ENCODE data around the gene C16orf96. TPM values are rescaled to one million over a fixed set of nuclear protein-coding genes. Genes with fewer than 3 reads are reported as not detected.

Gene C16orf96
- total RNA-seq, 1 donor from 2014 or later = not detected

DNA sequence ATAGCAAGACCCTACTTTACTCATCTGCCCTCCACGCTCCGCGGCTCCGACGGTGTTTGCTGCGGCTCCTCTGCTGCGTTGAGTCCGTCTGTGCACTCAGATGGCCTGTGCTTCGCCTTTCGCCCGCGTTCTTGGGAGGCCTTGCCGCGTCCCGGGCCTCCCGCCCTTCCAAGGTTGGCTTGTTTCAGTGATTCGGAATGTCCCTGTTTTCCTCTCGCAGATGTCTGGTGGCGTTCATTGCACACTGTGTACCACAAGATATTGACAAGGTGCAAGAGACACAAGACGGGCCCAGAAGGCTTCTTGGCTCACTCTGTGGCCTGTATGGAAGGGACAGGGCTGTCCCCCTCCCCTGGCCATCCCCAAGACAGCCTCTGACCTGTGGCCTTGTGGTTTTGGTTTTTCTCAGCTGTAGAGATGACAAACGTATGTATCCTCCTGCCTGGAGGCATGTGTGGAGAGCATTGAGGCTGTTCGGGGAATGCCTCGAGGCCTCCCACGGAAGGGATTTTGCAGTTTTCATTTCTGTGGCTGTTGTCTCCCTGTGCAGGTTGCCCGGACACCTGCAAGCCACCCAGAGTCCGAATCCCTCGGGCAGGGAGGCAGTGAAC, 83.9 kb downstream of the C16orf96 start:
- Histone ChIP-seq H3K27ac (no peak overlapping the region), H3K27me3 (no peaks in the 10 kb centered on the region), H3K36me3 (peaks cover 0 to 2% of the 10 kb centered on the region in 2 donors), H3K4me1 (peaks cover 44% of the 10 kb centered on the region), H3K9me3 (no peaks in the 10 kb centered on the region), H3K4me3 (no peak overlapping the region)
- DNase-seq (ENCODE audit: extremely low spot score in 2 of 2) = no peak
- intact Hi-C loops (cut with DNase I) = no loop called here
- TF ChIP-seq POLR2A (IDR thresholded peaks at IDR 0.05) = no peak
- TF ChIP-seq, protein P1, sequence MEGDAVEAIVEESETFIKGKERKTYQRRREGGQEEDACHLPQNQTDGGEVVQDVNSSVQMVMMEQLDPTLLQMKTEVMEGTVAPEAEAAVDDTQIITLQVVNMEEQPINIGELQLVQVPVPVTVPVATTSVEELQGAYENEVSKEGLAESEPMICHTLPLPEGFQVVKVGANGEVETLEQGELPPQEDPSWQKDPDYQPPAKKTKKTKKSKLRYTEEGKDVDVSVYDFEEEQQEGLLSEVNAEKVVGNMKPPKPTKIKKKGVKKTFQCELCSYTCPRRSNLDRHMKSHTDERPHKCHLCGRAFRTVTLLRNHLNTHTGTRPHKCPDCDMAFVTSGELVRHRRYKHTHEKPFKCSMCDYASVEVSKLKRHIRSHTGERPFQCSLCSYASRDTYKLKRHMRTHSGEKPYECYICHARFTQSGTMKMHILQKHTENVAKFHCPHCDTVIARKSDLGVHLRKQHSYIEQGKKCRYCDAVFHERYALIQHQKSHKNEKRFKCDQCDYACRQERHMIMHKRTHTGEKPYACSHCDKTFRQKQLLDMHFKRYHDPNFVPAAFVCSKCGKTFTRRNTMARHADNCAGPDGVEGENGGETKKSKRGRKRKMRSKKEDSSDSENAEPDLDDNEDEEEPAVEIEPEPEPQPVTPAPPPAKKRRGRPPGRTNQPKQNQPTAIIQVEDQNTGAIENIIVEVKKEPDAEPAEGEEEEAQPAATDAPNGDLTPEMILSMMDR (IDR thresholded peaks at IDR 0.05) = no peak

DNA sequence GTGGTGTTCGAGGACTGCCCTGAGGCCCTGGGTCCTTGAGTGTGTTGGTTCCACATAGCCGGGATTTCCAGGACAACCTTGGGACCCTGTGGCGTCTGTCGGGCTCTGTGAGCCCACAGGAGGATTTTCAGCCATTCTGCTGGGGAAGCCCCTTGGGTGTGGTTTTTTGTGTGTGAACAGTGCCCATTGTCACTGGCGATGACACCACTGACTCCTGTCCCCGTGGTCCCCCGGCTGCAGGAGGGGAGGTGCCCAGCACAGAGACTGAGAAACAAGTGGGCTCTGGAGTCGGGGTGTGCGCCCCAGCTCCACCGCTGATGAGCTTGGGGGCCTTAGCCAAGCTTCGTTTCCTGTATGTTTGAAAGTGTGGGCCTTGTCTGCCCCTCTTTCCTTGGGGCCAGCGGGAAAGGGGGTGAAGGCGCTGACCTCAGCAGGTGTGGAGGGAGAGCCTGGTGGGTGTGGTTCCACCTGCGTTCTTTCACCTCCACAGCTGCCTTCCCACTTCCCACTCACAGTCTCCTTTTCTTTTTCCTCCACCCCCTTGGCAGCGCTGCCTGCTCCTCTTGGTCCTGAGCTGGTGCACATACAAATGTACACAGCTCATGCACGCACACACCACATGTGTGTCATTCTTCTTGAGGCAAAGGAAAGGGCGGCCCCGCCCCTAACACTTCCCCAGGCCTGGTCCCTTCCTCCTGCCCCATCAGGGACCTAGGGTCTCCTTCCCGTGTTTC, 84.6 kb downstream of the C16orf96 start:
- TF ChIP-seq POLR2AphosphoS5 (IDR thresholded peaks at IDR 0.05; ENCODE audit: insufficient read depth in 1 of 2, low read depth in 1 of 2) (no peak), POLR2A (IDR thresholded peaks at IDR 0.05) (no peak)
- TF ChIP-seq, protein P1 (IDR thresholded peaks at IDR 0.05) = no peak
- intact Hi-C loops (cut with DNase I) = no loop called here

DNA sequence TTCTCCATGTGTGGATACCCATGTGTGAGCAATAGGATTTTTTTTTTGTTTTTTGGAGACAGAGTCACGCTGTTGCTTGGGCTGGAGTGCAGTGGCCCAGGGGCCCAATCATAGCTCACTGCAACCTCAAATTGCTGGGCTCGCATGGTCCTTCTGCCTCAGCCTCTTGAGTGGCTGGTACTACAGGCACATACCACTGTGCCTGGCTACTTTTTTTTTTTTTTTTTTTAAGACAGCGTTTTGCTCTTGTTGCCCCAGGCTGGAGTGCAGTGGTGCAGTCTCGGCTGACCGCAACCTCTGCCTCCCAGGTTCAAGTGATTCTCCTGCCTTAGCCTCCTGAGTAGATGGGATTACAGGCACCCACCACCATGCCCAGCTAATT, 85.2 kb downstream of the C16orf96 start:
- Histone ChIP-seq H3K27me3 (no peaks in the 10 kb centered on the region), H3K9me3 (no peaks in the 10 kb centered on the region), H3K4me1 (peaks cover 40% of the 10 kb centered on the region), H3K4me3 (no peak overlapping the region), H3K27ac (no peak overlapping the region), H3K36me3 (no peaks in the 10 kb centered on the region)
- DNase-seq (ENCODE audit: extremely low spot score in 2 of 2) = no peak
- intact Hi-C loops (cut with DNase I) = no loop called here
- TF ChIP-seq POLR2AphosphoS5 (IDR thresholded peaks at IDR 0.05; ENCODE audit: insufficient read depth in 1 of 2, low read depth in 1 of 2) (no peak), POLR2A (IDR thresholded peaks at IDR 0.05) (no peak)
- TF ChIP-seq, protein P1 (IDR thresholded peaks at IDR 0.05) = no peak

More for the DNA sequence above, 84.6 kb downstream of the C16orf96 start:
- no peak overlapping the region for H3K27ac ChIP-seq
- H3K4me1 ChIP-seq = peaks cover 44% of the 10 kb centered on the region
- no peaks in the 10 kb centered on the region for H3K36me3 ChIP-seq
- H3K9me3 ChIP-seq = no peaks in the 10 kb centered on the region
- H3K4me3 ChIP-seq = no peak overlapping the region
- DNase-seq (ENCODE audit: extremely low spot score in 2 of 2) = no peak
- H3K27me3 ChIP-seq = no peaks in the 10 kb centered on the region

DNA sequence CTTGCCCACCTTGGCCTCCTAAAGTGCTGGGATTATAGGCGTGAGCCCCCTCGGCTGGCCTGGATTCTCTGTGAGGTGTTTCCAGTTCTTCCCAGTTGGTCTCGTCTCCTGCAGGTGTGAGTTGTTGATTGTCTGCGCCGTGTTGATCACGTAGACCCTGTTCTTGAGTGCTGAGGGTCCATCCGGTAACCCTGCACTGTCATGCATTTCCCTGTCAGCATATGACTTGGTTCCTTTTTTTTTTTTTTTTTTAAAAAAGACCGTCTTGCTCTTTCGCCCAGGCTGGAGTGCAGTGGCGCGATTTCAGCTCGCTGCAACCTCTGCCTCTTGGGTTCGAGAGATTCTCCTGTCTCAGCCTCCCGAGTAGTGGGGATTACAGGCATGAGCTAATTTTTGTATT, 85.8 kb downstream of the C16orf96 start:
- Histone ChIP-seq H3K27ac (no peak overlapping the region), H3K36me3 (no peaks in the 10 kb centered on the region), H3K4me1 (peaks cover 34% of the 10 kb centered on the region), H3K9me3 (no peaks in the 10 kb centered on the region), H3K4me3 (no peak overlapping the region), H3K27me3 (no peaks in the 10 kb centered on the region)
- DNase-seq (ENCODE audit: extremely low spot score in 2 of 2) = no peak
- intact Hi-C loops (cut with DNase I) = no loop called here
- TF ChIP-seq POLR2A (IDR thresholded peaks at IDR 0.05) (no peak), POLR2AphosphoS5 (IDR thresholded peaks at IDR 0.05; ENCODE audit: insufficient read depth in 1 of 2, low read depth in 1 of 2) (no peak)
- TF ChIP-seq, protein P1 (IDR thresholded peaks at IDR 0.05) = no peak

Measured in vagina (tissue), 2 donors.